ENCODE measurements around the gene FEZ2.
"Not testable (repeated sequence)": the region's sequence is repeated elsewhere in the genome, so short reads cannot be mapped to it uniquely, and the experiment has no call there.

Gene FEZ2, protein sequence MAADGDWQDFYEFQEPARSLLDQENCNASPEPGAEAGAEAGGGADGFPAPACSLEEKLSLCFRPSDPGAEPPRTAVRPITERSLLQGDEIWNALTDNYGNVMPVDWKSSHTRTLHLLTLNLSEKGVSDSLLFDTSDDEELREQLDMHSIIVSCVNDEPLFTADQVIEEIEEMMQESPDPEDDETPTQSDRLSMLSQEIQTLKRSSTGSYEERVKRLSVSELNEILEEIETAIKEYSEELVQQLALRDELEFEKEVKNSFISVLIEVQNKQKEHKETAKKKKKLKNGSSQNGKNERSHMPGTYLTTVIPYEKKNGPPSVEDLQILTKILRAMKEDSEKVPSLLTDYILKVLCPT

DNA sequence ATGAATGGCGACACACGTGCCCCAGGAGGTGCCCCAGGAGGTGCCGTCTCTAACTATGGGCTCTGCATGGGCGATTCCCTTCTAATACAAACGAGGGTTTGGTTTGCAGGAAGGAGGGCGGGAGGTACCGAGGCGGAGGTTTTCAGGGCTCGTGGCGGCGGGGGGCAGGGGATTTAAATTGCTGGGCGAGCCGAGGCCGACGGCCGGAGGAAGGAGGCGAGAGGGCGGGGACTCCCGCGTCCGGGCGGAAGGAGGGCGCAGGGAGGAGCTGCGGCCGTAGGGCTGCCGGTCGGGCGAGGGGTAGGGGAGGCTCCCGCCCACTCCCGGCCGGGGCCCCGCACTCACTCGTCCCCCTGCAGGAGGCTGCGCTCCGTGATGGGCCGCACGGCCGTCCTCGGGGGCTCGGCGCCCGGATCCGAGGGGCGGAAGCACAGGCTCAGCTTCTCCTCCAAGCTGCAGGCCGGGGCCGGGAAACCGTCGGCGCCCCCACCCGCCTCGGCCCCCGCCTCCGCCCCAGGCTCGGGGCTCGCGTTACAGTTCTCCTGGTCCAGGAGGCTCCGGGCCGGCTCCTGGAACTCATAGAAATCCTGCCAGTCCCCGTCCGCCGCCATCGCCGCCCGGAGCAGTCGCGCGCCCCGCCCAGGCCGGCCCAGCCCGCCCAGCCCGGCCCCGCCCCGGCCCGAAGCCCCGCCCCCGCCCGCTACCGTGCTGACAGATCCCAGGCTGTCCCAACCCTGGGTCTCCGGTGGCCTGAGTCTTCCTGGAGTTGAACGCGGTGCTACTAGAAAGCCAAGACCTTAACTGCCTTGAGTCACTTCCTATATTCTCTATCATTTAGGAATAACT, at the start of gene FEZ2:
Gene FEZ2 (minus strand): TSS at position 637 of the 846 bp plus-strand sequence. CDS start 26 bp downstream, at position 611.
- DNase-seq, result peak; percentile 82 to 86

DNA sequence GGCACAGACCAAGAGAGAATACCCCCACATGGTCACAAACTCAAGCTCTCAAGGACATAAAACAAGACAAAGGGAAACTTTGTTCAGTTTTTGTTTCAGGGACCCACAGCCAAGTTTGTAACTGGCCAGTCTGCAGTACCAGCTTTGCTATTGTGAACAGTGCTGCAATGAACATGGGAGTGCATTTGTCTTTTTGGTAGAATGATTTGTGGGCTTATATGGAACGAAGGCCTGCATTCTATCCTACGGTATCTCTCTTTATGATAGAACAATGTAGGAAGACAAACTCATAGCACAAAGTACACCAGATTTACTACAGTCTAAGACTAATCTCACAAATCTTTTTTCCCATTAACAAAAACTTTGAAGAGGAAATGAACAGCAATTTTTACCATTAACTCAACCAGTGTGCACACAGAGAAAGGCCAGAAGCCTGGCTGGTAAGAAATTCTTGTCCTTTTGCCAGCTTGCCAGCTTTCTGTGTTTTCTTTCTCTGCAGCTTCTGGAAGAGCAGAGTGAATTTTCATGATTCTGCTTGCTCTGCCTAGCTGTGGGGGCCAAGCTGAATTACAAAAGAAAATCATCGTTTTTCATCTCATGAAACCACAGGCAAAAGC, 37.1 kb upstream of the FEZ2 start:
- no peak for DNase-seq

DNA sequence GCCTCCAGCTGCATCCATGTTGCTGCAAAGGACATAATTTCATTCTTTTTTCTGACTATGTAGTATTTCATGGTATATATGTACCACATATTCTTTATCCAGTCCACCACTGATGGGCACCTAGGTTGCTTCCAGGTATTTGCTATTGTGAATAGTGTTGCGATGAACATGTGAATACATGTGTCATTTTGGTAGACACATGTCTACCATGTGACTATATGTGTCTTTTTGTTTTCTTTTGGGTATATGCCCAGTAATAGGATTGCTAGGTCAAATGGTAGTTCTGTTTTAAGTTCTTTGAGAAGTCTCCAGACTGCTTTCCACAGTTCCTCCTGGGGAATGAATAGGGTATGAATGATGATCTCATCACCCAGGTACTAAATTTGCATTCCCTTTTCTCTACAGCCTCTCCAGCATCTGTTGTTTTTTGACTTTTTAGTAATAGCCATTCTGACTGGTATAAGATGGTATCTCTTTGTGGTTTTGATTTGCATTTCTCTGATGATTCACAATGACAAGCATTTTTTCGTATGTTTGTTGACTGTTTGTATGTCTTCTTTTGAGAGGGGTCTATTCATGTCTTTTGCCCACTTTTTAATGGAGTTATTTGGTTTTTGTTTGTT, 35.6 kb upstream of the FEZ2 start:
- no peak for DNase-seq

DNA sequence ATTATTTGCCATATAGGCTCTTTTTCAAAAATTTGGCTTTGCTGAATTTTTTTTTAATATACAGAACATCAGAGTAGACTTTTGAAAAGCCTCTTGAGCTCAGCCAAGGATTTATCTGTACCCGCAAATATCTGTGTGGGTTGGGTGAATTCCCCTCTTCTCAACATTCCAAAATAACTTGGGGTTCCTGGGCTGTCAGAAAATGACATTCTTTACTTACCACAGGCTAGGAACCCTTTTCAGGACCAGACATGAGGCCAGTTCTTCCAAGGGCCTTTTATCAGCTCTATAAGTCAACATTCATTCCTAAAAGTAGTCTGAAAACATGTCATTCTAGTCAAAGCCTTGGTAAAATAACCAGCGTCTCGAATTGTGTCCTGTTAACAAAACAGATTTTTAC, 28.8 kb upstream of the FEZ2 start:
- no peak for DNase-seq

DNA sequence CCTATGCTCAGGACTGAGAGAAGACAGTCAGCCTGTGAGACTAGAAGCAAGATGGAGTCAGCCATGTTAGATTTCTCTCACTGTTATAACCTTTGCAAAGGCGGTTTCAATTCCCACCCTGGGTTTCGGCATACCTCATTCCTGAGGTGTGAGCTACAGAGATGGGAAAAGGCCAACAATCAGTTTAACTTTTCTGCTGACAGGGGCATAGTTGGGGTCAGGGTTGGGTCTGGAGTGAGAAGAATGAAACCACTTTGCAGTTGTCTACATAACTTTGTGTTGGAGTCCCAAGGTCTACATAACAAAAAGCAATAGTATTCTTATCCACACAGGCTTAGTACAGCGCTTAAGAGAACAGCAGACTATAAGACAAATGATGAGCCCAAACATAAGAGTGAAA, 28.1 kb upstream of the FEZ2 start:
- DNase-seq, result no peak

- no peak for DNase-seq
These were observed 27.3 kb upstream of the FEZ2 start for GRCh38 chr2:36625304-36625703.

- DNase-seq, result no peak
These were observed 22.4 kb upstream of the FEZ2 start for GRCh38 chr2:36620321-36620720.

DNA sequence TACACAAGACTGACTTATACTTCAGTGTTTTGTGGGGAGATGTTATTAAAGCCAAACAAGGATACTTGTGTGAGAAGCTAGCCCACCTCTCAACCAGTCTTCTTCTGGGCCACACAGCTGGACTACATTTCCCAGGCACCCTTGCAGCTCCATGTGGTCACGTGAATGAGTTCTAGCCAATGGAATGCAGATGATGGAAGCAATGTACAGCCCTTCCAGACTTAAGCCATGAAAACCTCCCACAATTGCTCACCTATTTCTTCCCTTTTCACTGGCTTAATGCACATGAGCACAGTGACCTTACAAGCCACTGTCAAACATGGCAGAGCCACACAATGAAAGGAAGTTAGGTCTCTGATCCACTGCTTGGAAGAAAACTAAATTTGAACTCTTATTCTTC, 20.4 kb upstream of the FEZ2 start:
- DNase-seq, result peak; percentile 38 to 41

DNA sequence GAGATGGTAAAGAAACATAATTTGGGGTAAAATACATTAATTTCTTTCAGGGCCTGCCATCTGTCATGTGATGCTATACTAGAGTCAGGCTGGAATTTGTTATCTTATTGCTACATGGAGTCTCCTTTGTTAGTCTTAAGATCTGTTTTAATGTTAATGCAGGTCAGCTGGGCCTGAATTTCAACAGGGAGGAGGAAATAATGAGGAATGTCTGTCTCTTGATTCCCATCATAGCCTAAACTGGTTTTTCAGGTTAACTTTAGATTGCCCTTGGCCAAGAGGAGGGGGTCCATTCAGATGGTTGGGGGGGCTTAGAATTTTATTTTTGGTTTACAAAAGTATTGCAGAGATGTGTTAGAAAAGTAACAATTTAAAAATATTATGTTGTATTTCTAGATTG, 19.0 kb upstream of the FEZ2 start:
- DNase-seq, result no peak

DNA sequence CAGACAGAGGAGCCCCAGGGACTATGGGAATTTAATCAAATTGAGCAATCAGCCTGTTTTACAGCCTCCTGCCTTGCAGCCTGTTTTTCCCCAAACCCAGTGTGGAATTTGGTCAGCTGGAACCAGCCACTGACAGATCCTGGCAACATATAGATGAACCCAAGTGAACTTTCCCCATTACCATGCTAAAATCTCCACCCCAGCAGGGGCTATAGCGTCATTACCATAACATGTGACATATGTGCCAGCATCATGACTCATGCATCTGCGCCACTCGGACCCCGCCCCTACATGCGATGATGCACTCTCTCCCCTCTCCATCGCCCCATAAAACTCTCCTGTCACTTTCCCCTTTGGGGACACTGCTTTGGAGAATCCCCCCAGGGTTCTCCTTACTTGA, 17.3 kb upstream of the FEZ2 start:
- DNase-seq, result no peak

GRCh38 chr2:36613801-36614200, 15.8 kb upstream of the FEZ2 start:
- no peak for DNase-seq

DNA sequence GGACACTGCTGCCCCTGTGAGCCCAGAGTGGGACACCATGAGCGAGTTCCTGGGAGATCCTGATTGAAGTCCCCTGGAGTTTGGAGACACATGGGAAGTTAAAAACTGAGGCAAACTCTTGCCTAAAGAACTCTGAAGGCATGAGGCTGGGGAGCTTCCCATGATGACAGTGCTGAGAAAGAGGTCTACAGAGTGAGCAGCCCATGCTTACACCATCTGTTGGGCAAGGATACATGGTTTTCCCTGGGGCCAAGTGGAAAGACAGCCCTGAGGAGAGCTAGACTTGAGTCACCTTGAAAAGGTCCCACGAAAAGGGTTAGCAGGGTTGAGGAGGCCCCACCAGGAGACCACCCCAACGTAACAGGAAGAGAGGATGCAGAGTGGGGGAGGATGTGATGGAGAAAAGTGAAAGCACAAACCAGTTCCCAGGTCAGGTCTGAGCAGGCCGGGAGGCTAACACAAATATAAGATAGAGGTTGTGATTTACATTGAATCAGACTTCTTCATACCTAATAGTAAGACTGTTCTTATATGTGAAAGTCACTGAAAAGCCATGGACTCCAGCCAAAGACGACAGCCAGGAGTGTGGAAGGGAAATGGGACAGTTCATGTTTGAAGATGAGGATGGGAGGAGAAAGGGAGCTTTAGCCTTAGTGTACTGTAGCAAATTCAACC, 13.5 kb upstream of the FEZ2 start:
- DNase-seq, result no peak

DNA sequence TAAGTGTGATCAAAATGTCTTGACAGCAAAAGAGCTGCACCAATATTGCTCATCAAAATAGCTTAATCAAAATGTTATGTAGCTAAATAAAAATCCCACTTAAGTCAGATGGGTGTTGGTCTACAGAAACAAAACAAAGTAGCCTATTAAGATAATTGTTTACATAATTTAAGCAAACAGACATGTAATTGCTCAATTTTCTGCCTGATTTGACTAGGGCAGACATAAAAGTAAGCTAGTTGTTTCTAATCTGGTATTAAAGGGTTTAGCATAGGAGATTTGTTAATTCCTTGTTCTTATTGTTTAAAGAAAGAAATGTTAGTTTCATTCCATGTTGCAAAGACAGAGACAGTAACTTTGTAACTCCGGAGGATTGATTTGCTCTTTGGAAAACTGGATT, 11.5 kb upstream of the FEZ2 start:
- DNase-seq, result no peak

GRCh38 chr2:36607947-36608346, 10.0 kb upstream of the FEZ2 start:
- DNase-seq, result no peak

DNA sequence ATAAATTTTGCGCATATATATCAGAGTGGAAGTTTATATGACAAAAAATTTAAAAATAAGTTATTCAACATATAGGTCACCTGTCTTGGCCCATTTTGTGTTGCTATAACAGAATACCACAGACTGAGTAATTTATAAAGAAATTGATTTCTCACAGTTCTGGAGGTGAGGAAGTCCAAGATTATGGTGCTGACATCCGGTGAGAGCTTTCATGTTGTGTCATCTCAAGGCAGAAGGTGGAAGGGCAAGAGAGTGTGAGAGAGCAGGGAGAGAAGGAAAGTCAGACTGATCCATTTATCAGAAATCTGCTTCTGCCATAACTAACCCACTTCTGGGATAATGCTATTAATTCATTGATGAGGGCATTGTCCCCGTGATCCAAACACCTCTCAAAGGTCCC, 9.0 kb upstream of the FEZ2 start:
- DNase-seq, result no peak

DNA sequence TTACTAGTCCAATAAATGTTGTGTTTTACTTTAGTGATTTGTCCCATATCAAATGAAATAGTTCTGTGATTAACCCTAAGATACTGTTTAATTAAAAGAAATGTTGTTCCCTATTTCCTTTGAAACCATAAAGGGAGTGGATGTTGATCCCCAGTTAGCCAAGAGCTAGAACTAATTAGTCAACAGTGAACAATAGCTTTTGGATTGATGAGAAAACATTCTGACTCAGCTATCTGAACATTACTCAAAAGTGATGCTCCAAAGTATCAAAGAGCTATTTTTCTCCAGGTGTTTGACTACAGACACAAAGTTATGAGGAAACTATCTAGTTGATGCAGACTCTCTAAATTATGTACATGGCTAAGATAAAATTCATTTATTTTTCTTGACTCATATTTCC, 7.3 kb upstream of the FEZ2 start:
- DNase-seq, result no peak

DNA sequence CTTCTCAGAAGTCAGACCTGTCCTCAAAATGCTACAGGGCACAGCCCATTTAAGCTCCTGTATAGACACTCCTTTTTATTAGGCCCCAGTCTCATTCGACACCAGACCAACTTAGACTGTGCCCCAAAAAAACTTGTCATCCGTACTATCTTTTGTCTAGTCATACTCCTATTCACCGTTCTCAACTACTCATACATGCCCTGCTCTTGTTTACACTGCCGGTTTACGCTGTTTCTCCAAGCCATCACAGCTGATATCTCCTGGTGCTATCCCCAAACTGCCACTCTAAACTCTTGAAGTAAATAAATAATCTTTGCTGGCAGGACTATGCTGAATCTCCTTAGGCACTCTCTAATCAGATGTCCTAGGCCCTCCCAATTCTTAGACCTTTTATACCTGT, 5.7 kb upstream of the FEZ2 start:
- DNase-seq, result not testable (repeated sequence)

- no peak for DNase-seq
These were observed 901 bp downstream of the FEZ2 start for GRCh38 chr2:36597003-36597531.

GRCh38 chr2:36596397-36596796, 1.6 kb downstream of the FEZ2 start:
- DNase-seq, result no peak

DNA sequence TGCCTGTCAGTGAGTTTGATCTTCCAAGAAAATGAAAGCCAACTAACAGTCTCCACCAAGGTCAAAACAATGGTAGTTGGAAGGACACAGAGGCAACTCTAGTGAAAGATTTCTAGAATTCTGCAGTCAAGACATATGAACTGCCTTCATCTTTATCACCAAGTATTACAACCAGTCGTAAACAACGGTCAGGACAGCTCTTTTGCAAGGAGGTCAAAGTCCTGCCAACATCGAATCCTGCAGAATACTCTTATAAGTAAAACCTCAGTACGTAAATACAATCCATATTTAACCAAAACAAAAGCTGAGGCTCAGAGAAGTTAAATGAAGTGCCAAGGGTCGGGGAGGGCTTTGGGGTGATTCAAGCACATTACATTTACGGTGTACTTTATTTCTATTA, 3.1 kb downstream of the FEZ2 start:
- no peak for DNase-seq

DNA sequence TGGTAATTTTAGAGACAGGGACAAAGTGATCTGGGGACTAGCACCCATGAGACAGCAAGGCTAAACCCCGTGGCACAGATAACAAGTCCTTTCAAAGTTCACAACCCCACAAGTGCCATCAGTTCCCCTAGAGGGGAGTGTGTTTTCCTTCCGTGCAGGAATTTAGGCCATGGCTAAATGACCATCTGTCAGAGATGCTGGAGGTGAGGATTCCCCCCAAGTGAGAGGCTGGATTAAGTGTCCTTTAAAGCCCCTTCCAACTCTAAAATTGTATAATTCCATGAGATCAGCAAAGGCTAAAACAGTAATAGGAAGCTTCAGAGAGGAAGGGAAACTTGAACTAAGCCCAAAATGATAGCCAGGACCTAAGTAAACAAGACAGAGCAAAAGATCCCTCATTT, 8.7 kb downstream of the FEZ2 start:
- DNase-seq, result no peak

DNA sequence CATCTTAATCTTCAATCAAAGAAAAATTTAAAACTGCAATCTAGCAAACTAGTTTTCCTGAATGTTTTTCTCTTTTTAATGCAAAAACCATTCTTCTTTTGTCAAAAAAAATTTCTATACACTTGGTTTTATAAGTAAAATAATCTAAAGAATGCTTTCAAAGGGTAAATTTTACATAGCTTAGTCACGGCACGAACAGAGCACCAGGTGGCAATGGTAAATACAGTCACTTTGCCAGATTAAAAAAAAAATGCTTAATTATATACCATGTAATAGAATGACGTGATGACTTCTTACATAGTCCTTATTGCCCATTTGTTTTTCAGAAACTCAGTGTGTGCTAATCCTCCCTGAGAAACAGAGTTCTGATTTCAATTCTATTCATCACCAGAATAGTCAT, 10.4 kb downstream of the FEZ2 start:
- no peak for DNase-seq

DNA sequence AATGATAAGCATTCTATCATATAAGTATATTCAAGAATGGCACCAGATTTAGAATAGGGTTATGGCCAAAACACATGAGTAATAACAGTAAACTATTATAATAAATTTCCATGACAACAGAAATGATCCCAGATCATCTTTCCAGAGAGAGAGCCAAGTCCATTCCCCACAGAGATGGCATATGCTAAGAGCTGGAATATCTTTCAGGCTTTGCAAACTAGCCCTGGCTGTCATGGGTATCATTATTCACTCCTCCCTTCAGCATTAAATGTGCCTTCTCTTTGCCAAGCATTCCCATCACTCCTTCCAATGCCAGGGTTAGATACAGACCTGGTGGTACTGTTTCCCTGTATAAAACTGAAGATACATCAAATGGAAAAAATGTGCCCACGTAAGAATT, 10.9 kb downstream of the FEZ2 start:
- DNase-seq, result no peak

Data from activated T-cell treated with anti-CD3 and anti-CD28 coated beads, Interleukin-2, amount 50 U/mL, for 48 hours (primary cell).